Upper lobe of left lung (tissue), 6 donors: ENCODE results near the gene GABRG3. TPM values are rescaled to one million over a fixed set of nuclear protein-coding genes. Genes with fewer than 3 reads are reported as not detected.

ENCODE experiments used
- ATAC-seq, 2 donors: fragments of 200-7000 bp; cut with Tn5 transposase; one replicate each; pipeline ENCODE4 v1.9.1; 2022; ENCODE audit warnings: mild to moderate bottlenecking in 2 of 2, moderate library complexity in 2 of 2; ENCODE audit not compliant: low FRiP score in 2 of 2
- DNase-seq, 2 donors: peaks; one replicate each; pipeline ENCODE4 v3.0.0-alpha.2; 2019 to 2020
- H3K27ac ChIP-seq, 4 donors: fragments of 200-600 bp; sonication (generic); one replicate each; pipeline ENCODE4 v1.5.1; 2016 to 2019
- H3K27me3 ChIP-seq, 4 donors: fragments of 200-600 bp; sonication (generic); one replicate each; pipeline ENCODE4 v1.5.1; 2017 to 2019
- H3K36me3 ChIP-seq, 4 donors: fragments of 200-600 bp; sonication (generic); one replicate each; pipeline ENCODE4 v1.5.1; 2016 to 2019
- H3K4me1 ChIP-seq, 4 donors: fragments of 200-600 bp; sonication (generic); one replicate each; pipeline ENCODE4 v1.5.1; 2018 to 2019
- H3K4me3 ChIP-seq, 4 donors: fragments of 200-600 bp; sonication (generic); one replicate each; pipeline ENCODE4 v1.5.1; 2017 to 2019; ENCODE audit warnings: mild to moderate bottlenecking in 2 of 4, moderate library complexity in 1 of 4
- H3K9me3 ChIP-seq, 4 donors: fragments of 200-600 bp; sonication (generic); one replicate each; pipeline ENCODE4 v1.5.1; 2018 to 2019
- EP300 ChIP-seq, 4 donors: sonication (generic); formaldehyde crosslinking; IDR thresholded peaks; one replicate each; pipeline ENCODE4 v1.5.1; 2017; ENCODE audit warnings: antibody characterized with exemption in 4 of 4, control low read depth in 2 of 4
- POLR2A ChIP-seq, 4 donors: fragments of 450-650 bp; IDR thresholded peaks; one replicate each; pipeline ENCODE4 v1.5.1; 2016 to 2017; ENCODE audit warnings: antibody characterized with exemption in 4 of 4, mild to moderate bottlenecking in 2 of 4
- POLR2AphosphoS5 ChIP-seq, 2 donors: sonication (generic); formaldehyde crosslinking; IDR thresholded peaks; one replicate each; pipeline ENCODE4 v1.5.1; 2017; ENCODE audit warnings: antibody characterized with exemption in 2 of 2
- WGBS, 2 donors: methylation state at CpG; one replicate each; pipeline ENCODE4 v1.1.5; 2017 to 2018; 5-methylcytosine and 5-hydroxymethylcytosine counted together
- total RNA-seq, 6 donors: library from RNA; depleted of rRNA in 4 of 6; stranded (reverse); fragments of >200 nt in 4 of 6; gene quantifications; one replicate each; pipeline versions ENCODE4 v1.1.0 to v1.2.1, GENCODE V29; 2016 to 2021
- TF ChIP-seq, protein P1 (sequence below), 6 experiments: fragments of 450-650 bp in 4 of 6; fragments of 200-600 bp in 2 of 6; sonication (generic) in 2 of 6; IDR thresholded peaks; one replicate each; pipeline ENCODE4 v1.5.1; 2016 to 2019; ENCODE audit warnings: antibody characterized with exemption in 6 of 6
- donor health status: DM: no; HTN: no; CAD: no; lungs with moderate emphysema.
- donor health status: DM: no; HTN: yes; CAD: no; lungs with severe emphysema.

GABRG3 gene
- total RNA-seq, 6 donors from 2014 or later = not detected

DNA sequence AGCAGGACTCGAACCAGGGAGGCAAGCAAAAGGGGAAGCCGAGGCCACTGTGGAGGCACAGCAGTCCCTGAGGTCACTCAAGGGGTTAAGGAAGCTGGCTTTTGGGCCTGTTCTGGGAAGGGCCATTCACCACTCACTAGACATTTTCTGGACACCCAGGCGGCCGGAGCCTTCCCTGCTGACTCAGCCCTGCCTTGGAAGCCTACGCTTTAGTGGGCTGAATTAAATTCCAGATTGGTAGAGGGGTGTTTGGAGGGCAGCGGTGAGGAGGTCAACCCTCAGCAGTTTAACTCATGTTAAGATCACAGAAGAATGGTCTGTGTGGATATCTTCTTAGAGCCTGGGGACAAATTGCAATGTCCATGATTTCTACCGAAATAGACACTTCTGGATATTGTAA, 152.8 kb downstream of the GABRG3 start:
- Histone ChIP-seq H3K27me3 (no peaks in the 10 kb centered on the region), H3K4me1 (no peaks in the 10 kb centered on the region), H3K36me3 (no peaks in the 10 kb centered on the region), H3K4me3 (no peak overlapping the region), H3K9me3 (peaks cover 0 to 4% (median 0%) of the 10 kb centered on the region in 4 donors), H3K27ac (no peak overlapping the region)
- WGBS, 2 donors = 94% methylated on average over 7 of the region's 7 CpGs
- DNase-seq (no peak), ATAC-seq (no peak)
- no peak for TF ChIP-seq POLR2A (IDR thresholded peaks at IDR 0.05)
- TF ChIP-seq EP300 (IDR thresholded peaks at IDR 0.05) = no peak
- TF ChIP-seq POLR2AphosphoS5 (IDR thresholded peaks at IDR 0.05) = no peak
- TF ChIP-seq, protein P1, sequence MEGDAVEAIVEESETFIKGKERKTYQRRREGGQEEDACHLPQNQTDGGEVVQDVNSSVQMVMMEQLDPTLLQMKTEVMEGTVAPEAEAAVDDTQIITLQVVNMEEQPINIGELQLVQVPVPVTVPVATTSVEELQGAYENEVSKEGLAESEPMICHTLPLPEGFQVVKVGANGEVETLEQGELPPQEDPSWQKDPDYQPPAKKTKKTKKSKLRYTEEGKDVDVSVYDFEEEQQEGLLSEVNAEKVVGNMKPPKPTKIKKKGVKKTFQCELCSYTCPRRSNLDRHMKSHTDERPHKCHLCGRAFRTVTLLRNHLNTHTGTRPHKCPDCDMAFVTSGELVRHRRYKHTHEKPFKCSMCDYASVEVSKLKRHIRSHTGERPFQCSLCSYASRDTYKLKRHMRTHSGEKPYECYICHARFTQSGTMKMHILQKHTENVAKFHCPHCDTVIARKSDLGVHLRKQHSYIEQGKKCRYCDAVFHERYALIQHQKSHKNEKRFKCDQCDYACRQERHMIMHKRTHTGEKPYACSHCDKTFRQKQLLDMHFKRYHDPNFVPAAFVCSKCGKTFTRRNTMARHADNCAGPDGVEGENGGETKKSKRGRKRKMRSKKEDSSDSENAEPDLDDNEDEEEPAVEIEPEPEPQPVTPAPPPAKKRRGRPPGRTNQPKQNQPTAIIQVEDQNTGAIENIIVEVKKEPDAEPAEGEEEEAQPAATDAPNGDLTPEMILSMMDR (IDR thresholded peaks at IDR 0.05) = no peak

DNA sequence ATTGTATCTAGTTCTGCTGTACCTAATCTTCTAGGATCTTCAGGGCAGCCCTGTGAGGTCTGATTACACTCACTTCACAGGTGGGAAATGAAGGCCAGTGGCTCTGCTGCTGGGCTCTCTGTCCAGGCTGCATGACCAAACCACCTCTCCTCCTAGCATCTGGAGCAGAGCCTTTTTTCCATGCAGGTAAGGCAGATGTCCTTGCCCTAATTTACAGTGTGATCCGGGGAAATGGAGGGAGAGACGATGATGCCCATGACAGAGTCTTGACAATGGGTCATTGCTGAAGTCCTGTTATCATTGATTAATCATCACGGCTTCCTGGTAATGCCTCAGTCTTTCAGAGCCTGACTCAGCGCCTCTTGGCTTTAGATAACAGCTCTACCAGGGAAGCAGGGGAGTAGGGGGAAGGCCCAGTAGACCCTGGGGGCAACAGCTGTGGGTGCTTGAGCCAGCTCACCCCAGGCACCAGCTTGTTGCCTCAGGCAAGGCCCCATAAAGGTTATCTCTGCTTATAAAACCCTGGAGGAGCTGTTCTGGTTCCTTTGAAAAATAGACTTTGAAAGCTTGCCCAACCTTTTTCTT, 153.4 kb downstream of the GABRG3 start:
- Histone ChIP-seq H3K4me3 (no peak overlapping the region), H3K27ac (no peak overlapping the region), H3K36me3 (no peaks in the 10 kb centered on the region), H3K9me3 (peaks cover 0 to 4% (median 0%) of the 10 kb centered on the region in 4 donors), H3K4me1 (no peaks in the 10 kb centered on the region), H3K27me3 (no peaks in the 10 kb centered on the region)
- DNase-seq (no peak), ATAC-seq (no peak)
- TF ChIP-seq POLR2A (IDR thresholded peaks at IDR 0.05) (no peak), EP300 (IDR thresholded peaks at IDR 0.05) (no peak), POLR2AphosphoS5 (IDR thresholded peaks at IDR 0.05) (no peak)
- TF ChIP-seq, protein P1 (IDR thresholded peaks at IDR 0.05) = no peak
- 62 to 73% methylated on average over 3 to 4 of the region's 4 CpGs for WGBS, 2 donors

DNA sequence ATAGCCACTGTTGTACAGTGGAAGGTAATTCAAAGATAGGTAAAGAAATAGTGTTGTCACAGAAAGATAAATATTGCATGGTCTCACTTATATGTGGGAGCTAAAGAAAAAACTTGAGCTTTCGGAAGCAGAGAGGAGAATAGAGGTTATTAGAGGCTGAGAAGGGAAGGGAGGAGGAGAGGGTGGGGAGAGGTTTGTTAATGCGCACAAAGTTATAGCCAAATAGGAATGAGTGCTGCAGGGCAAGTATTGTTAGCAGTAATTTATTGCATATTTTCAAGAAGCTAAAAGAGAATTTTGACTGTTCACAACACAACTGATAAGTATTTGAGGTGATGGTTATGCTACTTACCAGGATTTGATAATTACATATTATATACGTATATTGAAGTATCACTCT, 154.2 kb downstream of the GABRG3 start:
- Histone ChIP-seq H3K36me3 (no peaks in the 10 kb centered on the region), H3K4me3 (no peak overlapping the region), H3K4me1 (no peaks in the 10 kb centered on the region), H3K9me3 (peaks cover 0 to 4% (median 3%) of the 10 kb centered on the region in 4 donors), H3K27ac (no peak overlapping the region), H3K27me3 (no peaks in the 10 kb centered on the region)
- TF ChIP-seq EP300 (IDR thresholded peaks at IDR 0.05) = no peak
- no peak for TF ChIP-seq POLR2A (IDR thresholded peaks at IDR 0.05)
- TF ChIP-seq, protein P1 (IDR thresholded peaks at IDR 0.05) = no peak
- no peak for TF ChIP-seq POLR2AphosphoS5 (IDR thresholded peaks at IDR 0.05)
- ATAC-seq (no peak), DNase-seq (no peak)
- 93 to 95% methylated on average over 3 of the region's 3 CpGs for WGBS, 2 donors

DNA sequence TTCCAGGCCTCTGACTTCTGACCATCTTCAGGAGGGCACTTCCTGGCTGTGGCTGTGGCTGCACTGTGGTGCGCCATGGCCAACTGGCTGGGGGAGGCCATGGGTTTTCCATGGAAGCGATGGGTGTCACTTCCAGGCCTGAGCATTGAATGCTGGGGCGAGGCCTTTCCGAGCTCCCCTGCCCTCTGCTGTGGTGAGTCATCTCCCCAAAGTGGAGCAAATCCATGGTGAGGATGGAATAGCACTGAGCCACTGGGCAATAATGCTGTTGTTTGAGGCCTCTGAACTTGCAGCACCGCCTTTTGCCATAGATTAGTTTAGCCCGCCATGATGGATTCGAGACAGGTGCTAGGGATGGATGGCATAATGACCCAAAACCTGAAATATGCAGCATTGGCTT, 155.5 kb downstream of the GABRG3 start:
- Histone ChIP-seq H3K36me3 (no peaks in the 10 kb centered on the region), H3K4me3 (no peak overlapping the region), H3K27me3 (no peaks in the 10 kb centered on the region), H3K27ac (no peak overlapping the region), H3K9me3 (peaks cover 0 to 5% (median 3%) of the 10 kb centered on the region in 4 donors), H3K4me1 (no peaks in the 10 kb centered on the region)
- TF ChIP-seq EP300 (IDR thresholded peaks at IDR 0.05) (no peak), POLR2AphosphoS5 (IDR thresholded peaks at IDR 0.05) (no peak), POLR2A (IDR thresholded peaks at IDR 0.05) (no peak)
- TF ChIP-seq, protein P1 (IDR thresholded peaks at IDR 0.05) = no peak
- DNase-seq = peak in 1 of 2 donors; percentile 8
- 88 to 91% methylated on average over 4 to 7 of the region's 7 CpGs for WGBS, 2 donors
- ATAC-seq = no peak
